ENCODE results near the gene HYAL1. TPM values are rescaled to one million over a fixed set of nuclear protein-coding genes. Genes with fewer than 3 reads are reported as not detected.

The HYAL1 gene
- total RNA-seq, 1 donor from 2014 or later: 52.2 TPM

DNA sequence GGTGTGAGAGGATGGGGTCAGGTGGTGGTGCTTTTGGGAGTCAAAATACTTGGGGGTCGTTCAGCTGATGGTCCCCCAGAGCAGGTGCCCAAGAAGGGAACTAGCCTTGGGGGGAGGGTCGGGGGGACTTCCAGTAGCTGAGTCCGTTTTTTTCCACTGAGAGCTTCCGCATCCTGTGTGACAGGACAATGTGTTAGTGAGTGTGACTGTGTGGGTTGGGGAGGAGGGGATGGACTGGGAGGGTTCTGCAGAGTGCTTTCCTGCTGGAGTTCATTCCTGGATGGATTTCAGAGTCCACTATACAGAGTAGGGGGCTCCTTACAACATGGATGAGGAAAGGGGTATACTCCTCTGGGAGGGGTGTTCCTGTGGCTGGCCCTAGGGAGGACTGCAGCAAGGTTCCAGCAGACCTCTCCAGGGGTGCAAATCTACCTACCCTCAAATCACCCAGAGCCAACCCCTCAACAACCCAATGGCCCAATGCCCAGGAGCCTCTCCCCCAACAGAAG is 19.8 kb upstream of the HYAL1 start:
- H3K27ac ChIP-seq (replicated peaks): peak overlapping the region; percentile 99
- intact Hi-C loops (cut with micrococcal nuclease): no loop called here
- no peaks in the 10 kb centered on the region for H3K27me3 ChIP-seq (ENCODE audit: low read depth)
- H3K4me1 ChIP-seq: peaks cover 93% of the 10 kb centered on the region
- peak; percentile 47 for DNase-seq
- peak overlapping the region; percentile 86 for H3K4me3 ChIP-seq
- TF ChIP-seq, protein P1, sequence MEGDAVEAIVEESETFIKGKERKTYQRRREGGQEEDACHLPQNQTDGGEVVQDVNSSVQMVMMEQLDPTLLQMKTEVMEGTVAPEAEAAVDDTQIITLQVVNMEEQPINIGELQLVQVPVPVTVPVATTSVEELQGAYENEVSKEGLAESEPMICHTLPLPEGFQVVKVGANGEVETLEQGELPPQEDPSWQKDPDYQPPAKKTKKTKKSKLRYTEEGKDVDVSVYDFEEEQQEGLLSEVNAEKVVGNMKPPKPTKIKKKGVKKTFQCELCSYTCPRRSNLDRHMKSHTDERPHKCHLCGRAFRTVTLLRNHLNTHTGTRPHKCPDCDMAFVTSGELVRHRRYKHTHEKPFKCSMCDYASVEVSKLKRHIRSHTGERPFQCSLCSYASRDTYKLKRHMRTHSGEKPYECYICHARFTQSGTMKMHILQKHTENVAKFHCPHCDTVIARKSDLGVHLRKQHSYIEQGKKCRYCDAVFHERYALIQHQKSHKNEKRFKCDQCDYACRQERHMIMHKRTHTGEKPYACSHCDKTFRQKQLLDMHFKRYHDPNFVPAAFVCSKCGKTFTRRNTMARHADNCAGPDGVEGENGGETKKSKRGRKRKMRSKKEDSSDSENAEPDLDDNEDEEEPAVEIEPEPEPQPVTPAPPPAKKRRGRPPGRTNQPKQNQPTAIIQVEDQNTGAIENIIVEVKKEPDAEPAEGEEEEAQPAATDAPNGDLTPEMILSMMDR (IDR thresholded peaks at IDR 0.05; ENCODE audit: borderline replicate concordance): no peak
- peaks cover 39% of the 10 kb centered on the region for H3K36me3 ChIP-seq
- H3K9me3 ChIP-seq (replicated peaks): no peaks in the 10 kb centered on the region

- peak; percentile 73 for DNase-seq
- peak within 1 kb of the TSS; percentile 99 for H3K27ac ChIP-seq (replicated peaks)
- H3K27me3 ChIP-seq (ENCODE audit: low read depth): no peaks in the 10 kb centered on the region
- TF ChIP-seq, protein P1 (IDR thresholded peaks at IDR 0.05; ENCODE audit: borderline replicate concordance): no peak
- H3K4me3 ChIP-seq: peak within 1 kb of the TSS; percentile 86
- H3K4me1 ChIP-seq: peaks cover 93% of the 10 kb centered on the region
- intact Hi-C loops (cut with micrococcal nuclease): no loop called here
- peaks cover 45% of the 10 kb centered on the region for H3K36me3 ChIP-seq
- no peaks in the 10 kb centered on the region for H3K9me3 ChIP-seq (replicated peaks)
Observed at GRCh38 chr3:50322386-50323091, 19.2 kb upstream of the HYAL1 start, which contains the start of gene HYAL2. HYAL2 (minus strand) TSS chr3:50322745; CDS start chr3:50320489, 2,256 bp downstream.

DNA sequence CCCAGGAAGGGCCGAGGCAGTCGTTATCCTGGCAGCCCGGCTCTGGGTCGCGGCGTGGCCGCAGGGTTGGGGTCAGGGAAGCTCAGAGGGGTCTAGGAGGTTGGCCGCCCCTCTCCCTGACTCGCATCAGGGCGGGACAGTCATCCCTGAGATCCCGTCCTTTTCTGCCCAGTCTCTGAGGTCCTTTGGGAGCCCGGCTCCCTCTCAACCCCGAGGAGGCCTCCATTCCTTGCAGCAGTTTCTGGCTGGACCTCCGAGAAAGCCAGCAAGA is 18.7 kb upstream of the HYAL1 start:
- Histone ChIP-seq H3K4me1 (peaks cover 93% of the 10 kb centered on the region), H3K9me3 (replicated peaks) (no peaks in the 10 kb centered on the region), H3K36me3 (peaks cover 50% of the 10 kb centered on the region), H3K27me3 (ENCODE audit: low read depth) (no peaks in the 10 kb centered on the region), H3K4me3 (peak overlapping the region; percentile 86), H3K27ac (replicated peaks) (peak overlapping the region; percentile 99)
- intact Hi-C loops (cut with micrococcal nuclease): no loop called here
- TF ChIP-seq, protein P1 (IDR thresholded peaks at IDR 0.05; ENCODE audit: borderline replicate concordance): no peak
- DNase-seq: no peak

- Histone ChIP-seq H3K4me3 (peak overlapping the region; percentile 86), H3K4me1 (peaks cover 93% of the 10 kb centered on the region), H3K36me3 (peaks cover 51% of the 10 kb centered on the region), H3K9me3 (replicated peaks) (no peaks in the 10 kb centered on the region), H3K27me3 (ENCODE audit: low read depth) (no peaks in the 10 kb centered on the region), H3K27ac (replicated peaks) (peak overlapping the region; percentile 99)
- peak; percentile 91 for DNase-seq
- TF ChIP-seq, protein P1 (IDR thresholded peaks at IDR 0.05; ENCODE audit: borderline replicate concordance): peak; percentile 67
- intact Hi-C loops (cut with micrococcal nuclease): no loop called here
Observed at GRCh38 chr3:50321336-50322114, 18.2 kb upstream of the HYAL1 start.

DNA sequence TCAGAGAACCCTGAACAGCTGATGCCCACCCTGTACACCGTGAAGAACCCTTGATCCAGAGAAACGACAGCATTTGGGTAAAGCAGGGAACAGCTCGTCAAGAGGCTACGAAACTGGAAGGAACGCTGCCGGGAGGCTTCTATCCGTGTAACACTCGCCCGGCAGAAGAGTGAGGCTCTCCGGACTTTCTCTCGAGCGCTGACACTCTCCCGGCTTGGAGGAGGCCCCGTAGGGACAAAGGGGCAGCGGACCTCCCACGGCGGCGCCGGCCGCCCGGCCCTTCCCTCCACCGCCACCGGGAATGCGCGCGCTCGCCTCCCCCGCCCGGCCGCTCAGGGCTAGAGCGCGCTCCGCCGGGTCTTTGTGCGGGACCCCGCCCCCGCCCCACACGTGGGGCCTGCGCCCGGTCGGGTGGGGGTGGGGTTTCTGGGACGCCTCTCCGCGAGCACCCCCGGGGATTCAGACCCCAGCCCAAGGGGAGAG is 17.5 kb upstream of the HYAL1 start:
- H3K9me3 ChIP-seq (replicated peaks): no peaks in the 10 kb centered on the region
- peaks cover 95% of the 10 kb centered on the region for H3K4me1 ChIP-seq
- peaks cover 51% of the 10 kb centered on the region for H3K36me3 ChIP-seq
- peak overlapping the region; percentile 99 for H3K27ac ChIP-seq (replicated peaks)
- no peaks in the 10 kb centered on the region for H3K27me3 ChIP-seq (ENCODE audit: low read depth)
- DNase-seq: peak; percentile 86
- TF ChIP-seq, protein P1 (IDR thresholded peaks at IDR 0.05; ENCODE audit: borderline replicate concordance): no peak
- H3K4me3 ChIP-seq: peak overlapping the region; percentile 86
- intact Hi-C loops (cut with micrococcal nuclease): no loop called here
